HL-60 (cell line): ENCODE data around the gene CAV1.

Experiments
- DNase-seq, 2 experiments: peaks; one replicate each; pipeline ENCODE4 v3.0.0-alpha.2; 2010 to 2020; ENCODE audit warnings: low read depth in 1 of 2, low spot score in 1 of 2
- H3K27ac ChIP-seq: fragments of 250-450 bp; sonication (Bioruptor Pico); replicated peaks from 2 replicates; pipeline ENCODE4 v1.5.1; 2020; ENCODE audit warnings: mild to moderate bottlenecking, moderate library complexity
- H3K27me3 ChIP-seq: fragments of 250-450 bp; sonication (Bioruptor Pico); 2 replicates; pipeline ENCODE4 v1.5.1; 2021; ENCODE audit warnings: mild to moderate bottlenecking, moderate library complexity; ENCODE audit not compliant: insufficient read depth, poor library complexity, severe bottlenecking
- H3K4me3 ChIP-seq: replicated peaks from 2 replicates; pipeline ENCODE4 v1.5.1; 2011; ENCODE audit warnings: mild to moderate bottlenecking, control low read depth, low read length; ENCODE audit not compliant: insufficient read depth
- CTCF ChIP-seq: IDR thresholded peaks from one replicate; pipeline ENCODE4 v1.5.1; 2011; ENCODE audit warnings: low read length, control low read depth, inconsistent platforms; ENCODE audit not compliant: insufficient read depth
- GABPA ChIP-seq: IDR thresholded peaks from 2 replicates; pipeline ENCODE4 v1.6.1; 2012; ENCODE audit warnings: low read depth
- POLR2AphosphoS5 ChIP-seq: IDR thresholded peaks from 2 replicates; pipeline ENCODE4 v1.6.1; 2012; ENCODE audit warnings: low read depth
- REST ChIP-seq: IDR thresholded peaks from 2 replicates; pipeline ENCODE4 v1.6.1; 2012; ENCODE audit warnings: low read depth; ENCODE audit not compliant: insufficient replicate concordance
- SPI1 ChIP-seq: IDR thresholded peaks from 2 replicates; pipeline ENCODE4 v1.6.1; 2012; ENCODE audit warnings: low read depth, mild to moderate bottlenecking, borderline replicate concordance

CAV1 gene

GRCh38 chr7:116610721-116611120 lies 85.9 kb downstream of the CAV1 start:
- no peak for DNase-seq
- TF ChIP-seq GABPA, result no peak
- no peak for TF ChIP-seq REST
- no peak for TF ChIP-seq CTCF
- TF ChIP-seq POLR2AphosphoS5, result no peak
- TF ChIP-seq SPI1, result no peak
- no peak overlapping the region for H3K4me3 ChIP-seq
- no peak overlapping the region for H3K27ac ChIP-seq
- H3K27me3 ChIP-seq, result no peaks in the 10 kb centered on the region
